ENCODE results near the gene ACOT4.
"Not testable (repeated sequence)": the region's sequence is repeated elsewhere in the genome, so short reads cannot be mapped to it uniquely, and the experiment has no call there.

ACOT4 gene

GRCh38 chr14:73577214-73577613, 14.5 kb upstream of the ACOT4 start:
- not testable (repeated sequence) for DNase-seq

- DNase-seq = not testable (repeated sequence)
These were observed 9.3 kb upstream of the ACOT4 start for GRCh38 chr14:73582102-73582979.

- no peak for DNase-seq
These were observed 3.0 kb upstream of the ACOT4 start for GRCh38 chr14:73588695-73589094.

GRCh38 chr14:73589116-73589515, 2.6 kb upstream of the ACOT4 start:
- no peak for DNase-seq

- not testable (repeated sequence) for DNase-seq
These were observed 1.0 kb upstream of the ACOT4 start for GRCh38 chr14:73590673-73591004.

GRCh38 chr14:73594491-73594890, 2.8 kb downstream of the ACOT4 start:
- DNase-seq = no peak

GRCh38 chr14:73599499-73599898, 7.8 kb downstream of the ACOT4 start:
- no peak for DNase-seq

GRCh38 chr14:73602994-73603393, 11.3 kb downstream of the ACOT4 start:
- no peak for DNase-seq

- DNase-seq = no peak
These were observed 14.6 kb downstream of the ACOT4 start for GRCh38 chr14:73606271-73606670.

GRCh38 chr14:73607241-73607640, 15.6 kb downstream of the ACOT4 start:
- no peak for DNase-seq

- no peak for DNase-seq
These were observed 19.0 kb downstream of the ACOT4 start for GRCh38 chr14:73610687-73611086.

GRCh38 chr14:73612339-73613045, 20.8 kb downstream of the ACOT4 start, which contains the start of gene ACOT6:
TSS of gene ACOT6 (plus strand) at chr14:73612517. CDS start at chr14:73612572, 55 bp downstream.
- DNase-seq = no peak

GRCh38 chr14:73613046-73613383, 21.3 kb downstream of the ACOT4 start:
- DNase-seq = no peak

GRCh38 chr14:73613419-73613963, 21.8 kb downstream of the ACOT4 start:
- no peak for DNase-seq

GRCh38 chr14:73616831-73617230, 25.2 kb downstream of the ACOT4 start:
- DNase-seq = no peak

- no peak for DNase-seq
These were observed 27.9 kb downstream of the ACOT4 start for GRCh38 chr14:73619524-73619923.

- DNase-seq = no peak
These were observed 28.6 kb downstream of the ACOT4 start for GRCh38 chr14:73620268-73620667.

- DNase-seq = no peak
These were observed 31.9 kb downstream of the ACOT4 start for GRCh38 chr14:73623504-73624054.

GRCh38 chr14:73625706-73626105, 34.0 kb downstream of the ACOT4 start:
- no peak for DNase-seq

GRCh38 chr14:73627151-73627558, 35.5 kb downstream of the ACOT4 start:
- DNase-seq = no peak

- DNase-seq = no peak
These were observed 38.5 kb downstream of the ACOT4 start for GRCh38 chr14:73630009-73630780.

- DNase-seq = peak; percentile 29
These were observed 41.7 kb downstream of the ACOT4 start for GRCh38 chr14:73633116-73634010.
